CD8-positive, alpha-beta memory T cell (primary cell): ENCODE measurements around the gene PRSS35. TPM values are rescaled to one million over a fixed set of nuclear protein-coding genes. Genes with fewer than 3 reads are reported as not detected.

Source experiments
- CTCF ChIA-PET: fragments of 350-600 bp; sonication (Branson Sonifier 250); formaldehyde crosslinking; loops from one replicate; lab custom pipeline; 2021; ENCODE audit warnings: antibody characterized with exemption; lab: Charles Lee
- POLR2A ChIA-PET: fragments of 350-600 bp; sonication (Branson Sonifier 250); formaldehyde crosslinking; loops from one replicate; lab custom pipeline; 2021; ENCODE audit warnings: antibody characterized with exemption; lab: Charles Lee
- DNase-seq, 5 donors: peaks; one replicate each; pipeline versions ENCODE4 v3.0.0 to v3.0.0-alpha.2; 2020 to 2022; ENCODE audit warnings: mixed read lengths in 1 of 5
- H3K27ac ChIP-seq: one replicate; pipeline ENCODE4 v1.7.0; 2013; ENCODE audit warnings: low read depth, mild to moderate bottlenecking, low read length, moderate library complexity
- H3K27me3 ChIP-seq: 2 replicates; pipeline ENCODE4 v1.7.0; 2013; ENCODE audit warnings: low read length, mild to moderate bottlenecking; ENCODE audit not compliant: insufficient read depth, poor library complexity, severe bottlenecking
- H3K36me3 ChIP-seq: 2 replicates; pipeline ENCODE4 v1.7.0; 2013; ENCODE audit warnings: mild to moderate bottlenecking, low read length, moderate library complexity; ENCODE audit not compliant: insufficient read depth
- H3K4me1 ChIP-seq: 2 replicates; pipeline ENCODE4 v1.7.0; 2013; ENCODE audit warnings: mild to moderate bottlenecking, low read length, moderate library complexity; ENCODE audit not compliant: insufficient read depth
- H3K4me3 ChIP-seq: 2 replicates; pipeline ENCODE4 v1.7.0; 2013; ENCODE audit warnings: mild to moderate bottlenecking, low read length
- H3K9me3 ChIP-seq: 2 replicates; pipeline ENCODE4 v1.7.0; 2013; ENCODE audit warnings: mild to moderate bottlenecking, low read length
- H3K27ac Mint-ChIP-seq, 8 donors: one replicate each; pipeline ENCODE4 v1.8.0; 2020 to 2021; ENCODE audit warnings: mixed read lengths in 8 of 8, mild to moderate bottlenecking in 6 of 8, inconsistent platforms in 3 of 8, moderate library complexity in 3 of 8
- H3K27me3 Mint-ChIP-seq, 2 donors: one replicate each; pipeline ENCODE4 v1.8.0; 2020 to 2021; ENCODE audit warnings: mixed read lengths in 2 of 2, mild to moderate bottlenecking in 1 of 2, moderate library complexity in 1 of 2
- H3K36me3 Mint-ChIP-seq, 3 donors: one replicate each; pipeline ENCODE4 v1.8.0; 2020 to 2021; ENCODE audit warnings: mixed read lengths in 3 of 3, inconsistent platforms in 1 of 3, mild to moderate bottlenecking in 1 of 3
- H3K4me1 Mint-ChIP-seq, 3 donors: one replicate each; pipeline ENCODE4 v1.8.0; 2020 to 2021; ENCODE audit warnings: mixed read lengths in 3 of 3, inconsistent platforms in 1 of 3, mild to moderate bottlenecking in 1 of 3
- H3K4me3 Mint-ChIP-seq, 7 donors: one replicate each; pipeline ENCODE4 v1.8.0; 2020 to 2021; ENCODE audit warnings: mixed read lengths in 7 of 7, mild to moderate bottlenecking in 6 of 7, moderate library complexity in 4 of 7, inconsistent platforms in 2 of 7
- H3K9me3 Mint-ChIP-seq, 5 donors: one replicate each; pipeline ENCODE4 v1.8.0; 2020 to 2022; ENCODE audit warnings: mixed read lengths in 5 of 5, mild to moderate bottlenecking in 3 of 5, moderate library complexity in 2 of 5, inconsistent platforms in 1 of 5
- polyA plus RNA-seq: library from polyadenylated mRNA; unstranded; fragments of 300-500 nt; fragmentation: Illumina TruSeq; gene quantifications from one replicate; pipeline ENCODE4 v1.2.3, GENCODE V29; 2021
- total RNA-seq, 2 experiments: library from RNA; stranded (reverse); gene quantifications; one replicate each; pipeline ENCODE4 v1.2.3, GENCODE V29; 2021

Gene PRSS35, protein sequence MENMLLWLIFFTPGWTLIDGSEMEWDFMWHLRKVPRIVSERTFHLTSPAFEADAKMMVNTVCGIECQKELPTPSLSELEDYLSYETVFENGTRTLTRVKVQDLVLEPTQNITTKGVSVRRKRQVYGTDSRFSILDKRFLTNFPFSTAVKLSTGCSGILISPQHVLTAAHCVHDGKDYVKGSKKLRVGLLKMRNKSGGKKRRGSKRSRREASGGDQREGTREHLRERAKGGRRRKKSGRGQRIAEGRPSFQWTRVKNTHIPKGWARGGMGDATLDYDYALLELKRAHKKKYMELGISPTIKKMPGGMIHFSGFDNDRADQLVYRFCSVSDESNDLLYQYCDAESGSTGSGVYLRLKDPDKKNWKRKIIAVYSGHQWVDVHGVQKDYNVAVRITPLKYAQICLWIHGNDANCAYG
- total RNA-seq = not detected
- polyA plus RNA-seq = 6.5 TPM

DNA sequence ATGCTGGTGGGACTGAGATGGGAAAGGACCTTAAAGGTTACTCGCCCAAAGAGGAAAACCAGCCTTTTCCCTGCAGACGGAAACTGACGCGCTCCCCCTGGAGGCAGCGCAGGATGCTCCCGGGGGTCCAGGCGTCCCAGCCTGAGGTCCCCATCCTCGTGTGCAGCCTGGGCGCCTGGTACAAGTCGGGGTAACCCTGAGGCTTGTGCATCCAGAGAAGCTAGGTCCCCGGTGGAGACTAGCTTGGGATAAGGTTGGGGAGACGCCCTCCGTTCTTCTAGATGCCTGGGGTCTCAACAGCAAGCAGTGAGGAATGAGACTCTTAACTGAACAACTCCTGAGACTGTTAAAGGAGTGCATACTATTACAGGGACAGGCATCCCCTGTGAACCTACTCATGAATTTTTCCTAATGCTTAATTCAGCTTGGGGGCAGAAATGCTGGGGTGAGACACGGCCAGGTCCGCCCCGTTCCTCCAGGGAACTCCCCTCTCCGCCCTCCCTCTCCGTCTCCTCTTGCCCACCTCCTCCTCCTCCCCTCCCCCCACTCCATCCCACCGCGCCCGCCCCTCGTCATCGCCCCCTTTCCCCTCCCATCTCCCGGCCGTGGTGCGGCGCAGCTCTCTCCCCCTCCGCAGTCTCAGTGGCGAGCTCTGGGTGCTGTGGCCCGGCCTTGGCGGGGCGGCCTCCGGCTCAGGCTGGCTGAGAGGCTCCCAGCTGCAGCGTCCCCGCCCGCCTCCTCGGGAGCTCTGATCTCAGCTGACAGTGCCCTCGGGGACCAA is at the start of gene PRSS35:
PRSS35 (plus strand) TSS at position 634 of the 781 bp plus-strand sequence. CDS start 10,908 bp downstream, outside the sequence.
- no peaks in the 10 kb centered on the region for H3K9me3 Mint-ChIP-seq
- CTCF ChIA-PET = interaction anchor here (1.3 to 1.8 kb wide), 4 partner anchors 24 to 1241 kb away, joined by 3 to 9 read pairs (median 4); partner anchors contain the start of gene DOP1A
- H3K4me3 Mint-ChIP-seq = peak within 1 kb of the TSS; percentile 65 to 92 (median 77)
- H3K27me3 Mint-ChIP-seq = peaks cover 4 to 47% of the 10 kb centered on the region in 2 donors
- Histone ChIP-seq H3K9me3 (no peaks in the 10 kb centered on the region), H3K4me3 (no peak within 1 kb of the TSS), H3K36me3 (no peaks in the 10 kb centered on the region), H3K27me3 (no peaks in the 10 kb centered on the region), H3K27ac (no peak within 1 kb of the TSS), H3K4me1 (no peaks in the 10 kb centered on the region)
- DNase-seq = peak in 3 of 5 donors; percentile 1 to 10 (median 9)
- POLR2A ChIA-PET = no interaction called here
- peak within 1 kb of the TSS in 6 of 8 donors; percentile 9 to 89 (median 54) for H3K27ac Mint-ChIP-seq
- H3K36me3 Mint-ChIP-seq = peaks cover 0 to 3% (median 0%) of the 10 kb centered on the region in 3 donors
- peaks cover 7 to 16% (median 12%) of the 10 kb centered on the region in 3 donors for H3K4me1 Mint-ChIP-seq

- no peaks in the 10 kb centered on the region for H3K36me3 Mint-ChIP-seq
- CTCF ChIA-PET = no interaction called here
These were observed 48.4 kb upstream of the PRSS35 start for GRCh38 chr6:83463886-83464285.

DNA sequence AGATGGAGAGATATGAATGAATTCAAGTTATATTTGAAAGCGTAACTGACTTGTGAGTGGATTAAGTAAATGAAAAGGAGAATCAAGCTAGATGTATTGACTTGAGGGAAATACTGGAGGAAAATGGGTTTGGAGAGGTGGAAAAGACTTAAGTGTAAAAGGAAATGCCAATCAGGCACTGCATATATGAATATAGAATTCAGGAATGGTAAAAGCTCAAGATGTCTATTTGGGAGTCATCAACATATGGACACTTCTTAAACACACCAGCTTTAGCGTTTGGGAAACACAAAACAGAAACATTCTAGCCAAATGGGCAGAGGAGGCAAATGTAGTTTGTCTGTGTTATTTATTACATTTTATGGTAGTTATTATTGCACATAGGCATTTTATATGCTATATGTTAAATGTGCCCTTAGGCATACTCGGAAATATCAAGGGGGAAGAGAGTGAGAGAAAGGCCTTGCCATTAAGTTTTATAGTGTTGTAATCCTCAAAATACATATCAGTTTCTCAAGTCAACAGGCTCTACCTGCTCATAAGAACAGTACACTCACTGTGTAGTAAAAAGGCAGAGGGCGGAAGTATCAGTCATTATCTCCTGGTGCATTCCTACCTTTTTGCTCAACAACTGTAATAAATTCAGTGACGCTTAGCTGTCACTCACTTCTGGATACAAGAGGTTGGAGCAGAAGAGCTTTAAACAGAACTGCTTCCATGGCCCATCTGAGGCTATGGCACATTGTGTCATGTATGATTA is 47.8 kb upstream of the PRSS35 start:
- no peaks in the 10 kb centered on the region for H3K4me1 ChIP-seq
- no peaks in the 10 kb centered on the region for H3K36me3 ChIP-seq
- H3K27me3 ChIP-seq = no peaks in the 10 kb centered on the region
- Mint-ChIP-seq H3K27ac (no peak overlapping the region), H3K9me3 (peaks cover 0 to 2% (median 0%) of the 10 kb centered on the region in 5 donors), H3K27me3 (peaks cover 0 to 2% of the 10 kb centered on the region in 2 donors), H3K36me3 (no peaks in the 10 kb centered on the region), H3K4me1 (peaks cover 0 to 4% (median 2%) of the 10 kb centered on the region in 3 donors), H3K4me3 (no peak overlapping the region)
- no peaks in the 10 kb centered on the region for H3K9me3 ChIP-seq
- H3K27ac ChIP-seq = no peak overlapping the region
- DNase-seq = no peak
- POLR2A ChIA-PET = interaction anchor here (0.5 to 0.6 kb wide), 2 partner anchors 285 to 1218 kb away, joined by 3 to 6 read pairs; no protein-coding TSS in a partner anchor
- CTCF ChIA-PET = no interaction called here
- H3K4me3 ChIP-seq = no peak overlapping the region

More at GRCh38 chr6:83463886-83464285, 48.4 kb upstream of the PRSS35 start:
- POLR2A ChIA-PET = no interaction called here
- Histone ChIP-seq H3K4me3 (no peak overlapping the region), H3K27me3 (no peaks in the 10 kb centered on the region), H3K4me1 (no peaks in the 10 kb centered on the region), H3K27ac (no peak overlapping the region), H3K9me3 (no peaks in the 10 kb centered on the region), H3K36me3 (no peaks in the 10 kb centered on the region)
- peaks cover 0 to 6% (median 4%) of the 10 kb centered on the region in 3 donors for H3K4me1 Mint-ChIP-seq
- H3K27ac Mint-ChIP-seq = no peak overlapping the region
- H3K9me3 Mint-ChIP-seq = peaks cover 0 to 2% (median 0%) of the 10 kb centered on the region in 5 donors
- DNase-seq = no peak
- no peak overlapping the region for H3K4me3 Mint-ChIP-seq
- peaks cover 0 to 3% of the 10 kb centered on the region in 2 donors for H3K27me3 Mint-ChIP-seq

GRCh38 chr6:83466328-83466727 is 46.0 kb upstream of the PRSS35 start:
- Histone ChIP-seq H3K9me3 (no peaks in the 10 kb centered on the region), H3K36me3 (no peaks in the 10 kb centered on the region), H3K27me3 (no peaks in the 10 kb centered on the region), H3K27ac (no peak overlapping the region), H3K4me3 (no peak overlapping the region), H3K4me1 (no peaks in the 10 kb centered on the region)
- Mint-ChIP-seq H3K27me3 (no peaks in the 10 kb centered on the region), H3K4me1 (no peaks in the 10 kb centered on the region), H3K27ac (peak overlapping the region in 1 of 8 donors; percentile 54), H3K4me3 (no peak overlapping the region), H3K9me3 (peaks cover 0 to 4% (median 0%) of the 10 kb centered on the region in 5 donors), H3K36me3 (no peaks in the 10 kb centered on the region)
- CTCF ChIA-PET = no interaction called here
- no peak for DNase-seq
- POLR2A ChIA-PET = no interaction called here

- DNase-seq = no peak
- no peaks in the 10 kb centered on the region for H3K27me3 Mint-ChIP-seq
- Histone ChIP-seq H3K27me3 (no peaks in the 10 kb centered on the region), H3K4me3 (no peak overlapping the region), H3K36me3 (no peaks in the 10 kb centered on the region), H3K27ac (no peak overlapping the region), H3K9me3 (no peaks in the 10 kb centered on the region), H3K4me1 (no peaks in the 10 kb centered on the region)
- H3K4me3 Mint-ChIP-seq = no peak overlapping the region
- ChIA-PET CTCF (no interaction called here), POLR2A (no interaction called here)
- no peaks in the 10 kb centered on the region for H3K4me1 Mint-ChIP-seq
- H3K27ac Mint-ChIP-seq = no peak overlapping the region
- H3K9me3 Mint-ChIP-seq = peaks cover 0 to 2% (median 0%) of the 10 kb centered on the region in 5 donors
- no peaks in the 10 kb centered on the region for H3K36me3 Mint-ChIP-seq
These were observed 44.7 kb upstream of the PRSS35 start for GRCh38 chr6:83467620-83468036.

- no peaks in the 10 kb centered on the region for H3K36me3 Mint-ChIP-seq
- no peak overlapping the region for H3K27ac ChIP-seq
- POLR2A ChIA-PET = no interaction called here
These were observed 42.3 kb upstream of the PRSS35 start for GRCh38 chr6:83470001-83470400.

DNA sequence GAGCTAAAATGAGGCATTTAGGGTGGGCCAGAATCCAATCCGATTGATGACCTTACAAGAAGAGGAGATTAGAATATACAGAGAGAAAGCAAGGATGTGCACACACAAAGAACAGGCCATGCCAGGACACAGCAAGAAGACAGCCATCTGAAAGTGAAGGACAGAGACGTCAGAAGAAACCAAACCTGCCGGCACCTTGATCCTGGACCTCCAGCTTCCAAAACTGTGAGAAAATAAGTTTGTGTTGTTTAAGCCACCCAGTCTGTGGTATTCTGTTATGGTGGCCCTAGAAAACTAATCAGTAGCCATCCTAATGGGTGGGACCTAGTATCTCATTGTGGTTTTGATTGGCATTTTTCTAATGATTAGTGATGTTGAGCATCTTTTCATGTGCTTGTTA is 41.7 kb upstream of the PRSS35 start:
- H3K27ac Mint-ChIP-seq = no peak overlapping the region
- H3K9me3 Mint-ChIP-seq = peaks cover 0 to 2% (median 0%) of the 10 kb centered on the region in 5 donors
- ChIA-PET POLR2A (no interaction called here), CTCF (no interaction called here)
- Histone ChIP-seq H3K4me1 (no peaks in the 10 kb centered on the region), H3K27ac (no peak overlapping the region), H3K36me3 (no peaks in the 10 kb centered on the region), H3K4me3 (no peak overlapping the region), H3K9me3 (no peaks in the 10 kb centered on the region), H3K27me3 (no peaks in the 10 kb centered on the region)
- DNase-seq = no peak
- no peaks in the 10 kb centered on the region for H3K27me3 Mint-ChIP-seq
- H3K4me3 Mint-ChIP-seq = no peak overlapping the region
- no peaks in the 10 kb centered on the region for H3K36me3 Mint-ChIP-seq
- H3K4me1 Mint-ChIP-seq = no peaks in the 10 kb centered on the region

More at GRCh38 chr6:83470001-83470400, 42.3 kb upstream of the PRSS35 start:
- Histone ChIP-seq H3K9me3 (no peaks in the 10 kb centered on the region), H3K27me3 (no peaks in the 10 kb centered on the region), H3K36me3 (no peaks in the 10 kb centered on the region), H3K4me3 (no peak overlapping the region), H3K4me1 (no peaks in the 10 kb centered on the region)
- CTCF ChIA-PET = no interaction called here
- Mint-ChIP-seq H3K4me1 (no peaks in the 10 kb centered on the region), H3K4me3 (no peak overlapping the region), H3K27me3 (no peaks in the 10 kb centered on the region), H3K9me3 (peaks cover 0 to 2% (median 0%) of the 10 kb centered on the region in 5 donors), H3K27ac (no peak overlapping the region)
- no peak for DNase-seq
